Esophagus muscularis mucosa (tissue), 3 donors: ENCODE measurements around the gene MBD3L2B.

Experiments used
- CTCF ChIP-seq, 3 experiments: fragments of 200-600 bp in 2 of 3; fragments of 450-650 bp in 1 of 3; sonication (generic) in 2 of 3; IDR thresholded peaks; one replicate each; pipeline ENCODE4 v1.5.1; 2017 to 2019; ENCODE audit warnings: antibody characterized with exemption in 3 of 3, mild to moderate bottlenecking in 2 of 3, moderate library complexity in 1 of 3
- POLR2AphosphoS5 ChIP-seq, 2 donors: sonication (generic); formaldehyde crosslinking; IDR thresholded peaks; one replicate each; pipeline ENCODE4 v1.6.1; 2017; ENCODE audit warnings: antibody characterized with exemption in 2 of 2

- TF ChIP-seq POLR2AphosphoS5 (IDR thresholded peaks at IDR 0.05): no peak
- no peak for TF ChIP-seq CTCF (IDR thresholded peaks at IDR 0.05)
Observed at GRCh38 chr19:7067716-7068115, 46.5 kb upstream of the MBD3L2B start.
